Activated CD8-positive, alpha-beta memory T cell treated with anti-CD3 and anti-CD28 coated beads for 1 hour (primary cell): ENCODE measurements around the gene LYRM2.

Experiments used
- DNase-seq, 2 donors: peaks; one replicate each; pipeline ENCODE4 v3.0.0-alpha.2; 2020; ENCODE audit warnings: low read depth in 1 of 2; ENCODE audit errors: extremely low read depth in 1 of 2

The LYRM2 gene

DNA sequence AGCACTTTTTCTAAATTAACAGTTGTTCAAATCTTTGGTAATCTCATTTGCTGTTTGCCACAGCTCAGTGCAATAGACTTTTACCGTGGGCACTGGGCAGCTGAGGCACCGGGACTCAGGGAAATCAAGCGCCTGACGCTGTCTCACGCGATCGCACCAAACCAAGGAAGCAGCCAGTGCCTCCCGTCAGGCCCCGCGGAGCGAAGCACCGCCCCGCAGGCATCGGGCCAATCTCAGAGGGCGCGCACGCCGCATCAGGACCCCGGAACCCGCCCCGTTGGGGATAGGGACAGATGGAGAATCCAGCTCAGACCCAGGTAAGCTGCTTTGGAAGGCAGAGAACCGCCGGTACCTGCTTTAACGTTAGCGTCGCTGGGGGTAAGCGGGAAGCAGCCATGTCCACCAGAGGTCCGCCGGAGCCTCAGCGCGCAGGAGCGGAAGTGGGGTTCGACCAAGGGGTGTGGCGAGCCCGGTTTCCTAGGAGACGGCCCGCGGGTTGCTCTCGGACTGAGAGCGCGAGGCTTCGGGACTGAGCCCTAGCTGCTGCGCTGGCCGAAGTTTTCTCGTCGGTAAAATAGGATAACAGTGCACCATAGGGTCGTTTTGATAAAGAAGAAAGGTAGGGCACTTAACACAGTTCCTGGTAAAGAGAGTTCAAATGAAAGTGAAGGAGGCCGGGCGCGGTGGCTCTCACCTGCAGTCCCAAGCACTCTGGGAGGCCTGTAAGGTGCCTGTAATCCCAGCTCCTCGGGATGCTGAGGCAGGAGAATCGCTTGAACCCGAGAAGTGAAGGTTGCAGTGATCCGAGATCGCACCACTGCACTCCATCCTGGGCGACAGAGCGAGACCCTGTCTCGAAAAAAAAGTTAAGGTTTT, at the start of gene LYRM2:
Gene LYRM2 (minus strand): TSS at position 428 of the 876 bp plus-strand sequence. CDS start 31 bp downstream, at position 397.
- peak; percentile 76 to 83 for DNase-seq

DNA sequence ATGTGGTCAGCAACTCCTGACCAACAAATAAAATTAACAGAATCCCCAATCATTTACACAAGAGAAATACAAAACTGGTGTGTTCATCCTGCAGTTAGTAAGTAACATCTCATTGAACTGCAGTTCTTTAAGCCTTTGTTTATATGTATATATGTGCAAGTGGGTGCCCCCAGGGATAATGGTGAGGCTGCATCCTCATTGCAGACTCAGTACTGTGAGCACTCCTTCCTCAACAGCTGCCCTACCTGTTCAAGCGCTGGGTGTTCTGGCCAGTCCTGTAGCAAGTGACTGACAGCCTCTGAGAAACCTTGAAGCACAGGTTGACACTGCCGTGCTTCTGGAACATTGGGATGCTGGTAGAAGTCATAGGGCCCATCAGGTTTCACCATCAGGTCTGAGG, 49.8 kb upstream of the LYRM2 start:
- DNase-seq: no peak

- no peak for DNase-seq
These were observed 46.8 kb upstream of the LYRM2 start for GRCh38 chr6:89685311-89685710.

DNA sequence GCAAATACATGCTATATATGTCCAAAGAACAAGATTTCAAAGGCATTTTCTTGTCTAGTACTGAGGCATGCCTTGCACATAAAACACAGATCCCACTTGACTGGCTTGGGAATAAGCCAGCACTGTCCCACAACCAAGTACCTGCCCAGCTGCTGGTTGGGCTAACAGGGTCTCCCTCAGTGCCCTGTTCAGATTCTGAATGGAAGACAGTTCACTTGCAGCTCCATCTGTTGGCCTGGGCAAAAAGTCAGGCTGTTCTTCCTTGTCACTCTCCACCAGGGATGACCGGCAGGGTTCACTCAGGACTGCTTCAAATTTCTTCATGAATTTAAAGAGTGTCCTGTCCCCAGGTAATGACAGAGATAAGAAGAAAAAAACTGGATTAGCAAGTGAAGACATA, 44.4 kb upstream of the LYRM2 start:
- no peak for DNase-seq

GRCh38 chr6:89681983-89682564, 43.5 kb upstream of the LYRM2 start:
- DNase-seq: no peak

- no peak for DNase-seq
These were observed 42.0 kb upstream of the LYRM2 start for GRCh38 chr6:89680551-89680950.

DNA sequence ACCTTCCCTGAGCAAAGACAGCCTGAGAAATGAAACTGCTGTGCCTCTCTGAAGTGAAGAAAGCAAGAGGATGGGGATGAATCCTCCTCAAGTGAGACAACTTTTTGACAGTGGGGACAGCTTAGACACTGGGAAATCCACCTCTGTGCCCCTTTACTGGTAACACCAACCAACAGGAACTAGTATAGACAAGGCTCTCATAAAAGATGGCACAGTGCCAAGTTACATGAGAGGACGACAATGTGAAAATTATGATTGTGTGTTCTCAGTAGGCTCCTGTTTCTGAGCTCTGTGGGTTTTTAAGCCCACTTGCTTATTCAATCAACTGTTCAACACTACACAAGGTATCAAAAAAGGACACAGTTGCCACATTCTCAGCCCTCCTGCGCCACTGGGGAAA, 41.6 kb upstream of the LYRM2 start:
- no peak for DNase-seq

DNA sequence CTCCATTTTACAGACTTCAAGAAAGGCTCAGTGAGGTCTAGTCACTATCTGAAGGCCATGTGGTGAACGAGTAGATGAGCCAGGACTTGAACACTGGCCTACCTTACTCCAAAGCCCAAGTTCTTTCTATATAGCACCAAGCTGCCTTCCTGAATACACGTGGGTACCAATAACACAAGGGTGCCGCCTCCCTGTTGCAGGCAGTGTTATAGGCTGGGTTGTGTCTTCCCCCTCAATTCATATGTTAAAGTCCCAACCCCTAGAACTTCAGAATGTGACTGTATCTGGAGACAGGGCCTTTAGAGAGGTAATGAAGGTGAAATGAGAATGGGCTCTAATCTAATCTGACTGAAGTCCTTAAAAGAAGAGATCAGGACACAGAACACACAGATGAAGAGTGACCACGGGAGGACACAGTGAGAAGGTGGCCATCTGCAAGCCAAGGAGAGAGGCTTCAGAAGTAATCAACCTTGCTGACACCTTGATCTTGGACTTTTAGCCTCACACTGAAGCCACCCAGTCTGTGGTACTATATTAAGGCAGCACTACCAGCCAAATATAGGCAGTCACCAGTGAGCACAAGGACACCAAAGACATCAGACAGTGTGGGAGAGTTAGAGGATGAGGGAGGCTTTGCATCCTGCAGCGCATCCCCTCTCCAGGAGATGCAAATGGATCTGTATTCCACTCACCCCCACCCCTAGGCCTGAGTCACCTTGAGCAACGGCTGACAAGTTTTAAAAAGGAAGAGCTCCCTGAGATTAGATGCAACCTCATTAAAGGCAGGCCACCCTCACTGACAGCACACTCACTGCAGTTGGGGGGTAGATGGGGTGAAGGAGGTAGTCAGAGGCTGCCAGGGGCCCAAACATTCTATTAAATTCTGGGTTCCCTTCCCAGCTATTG, 40.9 kb upstream of the LYRM2 start:
- DNase-seq: no peak

GRCh38 chr6:89678531-89678930, 40.0 kb upstream of the LYRM2 start:
- no peak for DNase-seq

DNA sequence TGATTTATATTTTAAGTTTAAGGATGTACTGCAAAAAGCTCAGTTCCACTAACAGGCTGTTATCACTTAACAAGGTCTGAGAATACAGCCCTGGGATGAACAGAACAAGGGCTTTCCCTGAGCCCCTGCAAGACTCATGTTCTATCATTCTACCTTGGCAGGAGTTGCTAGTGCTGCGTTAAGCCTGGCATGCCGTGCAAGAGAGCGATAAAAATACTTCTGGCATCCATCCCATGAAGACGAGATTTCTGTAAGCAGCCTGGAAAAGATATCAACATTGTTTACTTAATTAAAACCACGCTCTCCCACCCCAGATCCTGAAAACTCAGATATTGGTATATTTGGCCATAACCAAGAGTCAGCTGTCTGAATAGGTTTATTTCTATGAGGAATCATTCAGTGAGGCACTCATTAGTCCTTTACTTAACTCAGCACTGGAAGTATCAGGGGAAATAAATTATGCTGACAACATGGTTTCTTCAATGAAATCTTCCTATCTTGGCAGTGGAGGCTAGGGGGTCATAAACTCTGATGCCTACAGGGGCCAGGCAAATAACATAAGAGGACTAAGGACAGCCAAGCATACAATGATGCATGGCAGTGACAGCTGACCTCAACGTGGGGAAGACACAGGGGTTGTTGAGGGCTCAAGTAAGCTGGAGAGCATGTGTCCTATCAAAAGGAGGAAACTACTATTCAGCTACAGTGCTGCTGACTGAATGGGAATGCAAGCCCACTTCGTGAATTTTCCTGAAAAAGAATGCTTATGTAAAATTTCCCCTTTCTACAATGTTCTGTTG, 37.6 kb upstream of the LYRM2 start:
- no peak for DNase-seq

- no peak for DNase-seq
These were observed 32.5 kb upstream of the LYRM2 start for GRCh38 chr6:89670935-89671565.

DNA sequence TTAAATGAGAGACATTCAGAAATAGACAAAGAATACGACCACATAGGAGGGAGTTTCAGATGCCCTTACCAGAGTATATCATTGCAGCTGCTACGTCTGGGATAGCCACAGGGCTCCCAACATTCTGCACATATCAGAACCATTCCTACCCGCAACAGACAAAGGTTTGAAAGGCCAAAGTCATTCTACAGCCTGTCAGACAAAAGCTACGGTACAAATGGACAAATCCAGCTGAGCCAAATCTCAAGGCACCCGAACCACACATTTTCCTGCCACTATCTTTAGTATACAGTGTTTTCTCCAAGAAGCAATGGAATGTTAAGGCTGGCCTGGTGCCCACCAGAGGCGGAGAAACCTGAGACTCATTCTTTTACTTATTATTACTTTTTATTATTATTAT, 30.5 kb upstream of the LYRM2 start:
- DNase-seq: no peak

- no peak for DNase-seq
These were observed 29.5 kb upstream of the LYRM2 start for GRCh38 chr6:89667872-89668556.

DNA sequence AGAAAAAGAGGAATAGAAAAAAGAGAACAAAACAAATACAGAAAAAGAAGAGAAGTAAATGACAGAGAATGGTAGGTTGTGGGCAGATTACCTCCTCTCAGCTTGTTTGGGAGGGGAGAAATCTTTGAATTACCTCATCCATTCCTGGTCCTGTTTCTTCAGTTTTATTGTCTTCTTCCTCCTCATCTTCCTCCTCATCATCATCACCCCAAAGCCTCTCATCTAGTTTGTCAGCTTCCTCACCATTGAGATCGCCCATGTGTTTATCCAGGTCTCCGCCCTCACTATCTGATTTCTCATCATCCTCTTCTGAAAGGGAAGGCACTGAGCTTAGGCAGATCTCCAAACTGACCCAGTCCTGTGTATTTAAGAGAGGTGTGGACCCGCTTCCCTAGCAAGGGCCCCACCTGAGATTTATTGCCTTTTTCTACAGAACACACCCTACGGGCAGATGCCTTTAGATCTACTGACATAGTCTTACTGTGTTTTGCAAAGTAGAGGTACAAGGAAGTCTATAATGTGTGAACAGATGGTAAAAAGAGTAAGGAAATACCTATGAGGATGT, 24.2 kb upstream of the LYRM2 start:
- no peak for DNase-seq

DNA sequence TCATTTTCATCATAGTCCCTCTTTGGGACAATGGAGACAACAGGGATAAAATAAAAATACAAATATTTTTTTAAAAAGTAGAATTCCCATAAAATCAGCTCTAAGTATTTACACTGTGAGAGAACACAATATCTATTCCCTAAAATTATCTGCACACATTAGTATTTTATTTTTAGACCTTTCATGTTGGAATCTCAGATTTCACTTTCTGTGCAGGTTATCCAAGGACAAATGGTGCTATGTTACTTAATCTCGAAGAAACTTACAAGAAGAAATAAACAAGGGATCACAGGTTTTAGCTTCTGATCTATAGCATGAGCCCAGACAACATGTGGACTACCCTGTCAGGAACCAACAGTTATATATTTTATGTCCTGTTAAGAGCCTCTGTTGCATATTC, 23.0 kb upstream of the LYRM2 start:
- DNase-seq: no peak

- no peak for DNase-seq
These were observed 22.4 kb upstream of the LYRM2 start for GRCh38 chr6:89660981-89661380.

GRCh38 chr6:89657445-89658158, 19.1 kb upstream of the LYRM2 start:
- no peak for DNase-seq

DNA sequence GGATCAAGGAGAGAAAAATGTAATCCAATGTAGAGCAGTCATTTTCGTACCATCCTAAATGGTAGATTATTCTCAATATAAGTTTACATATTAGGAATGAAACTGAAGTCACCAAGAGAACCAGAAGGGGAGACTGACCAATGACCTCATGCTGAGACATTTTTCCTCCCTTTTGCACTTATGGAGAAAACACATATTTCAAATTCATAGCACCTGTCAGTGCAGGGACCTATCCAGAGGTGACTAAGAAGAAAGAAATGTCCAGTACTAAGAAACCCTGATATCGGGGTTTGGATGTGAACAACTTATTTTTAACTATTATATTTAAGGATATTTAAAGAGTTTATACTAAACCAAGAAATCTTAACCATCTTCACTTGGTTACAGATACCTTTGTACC, 16.6 kb upstream of the LYRM2 start:
- DNase-seq: no peak

GRCh38 chr6:89650579-89650978, 12.0 kb upstream of the LYRM2 start:
- no peak for DNase-seq
